ENCODE measurements around the gene ADCY3. TPM values are rescaled to one million over a fixed set of nuclear protein-coding genes. Genes with fewer than 3 reads are reported as not detected.

The ADCY3 gene
- total RNA-seq, 1 experiment from 2014 or later, result 39.5 TPM

GRCh38 chr2:24820598-24821432 lies 99.2 kb downstream of the ADCY3 start:
- peaks cover 0 to 3% of the 10 kb centered on the region in 2 experiments; a peak in 1 of 5 replicates for H3K9me3 Mint-ChIP-seq
- Histone ChIP-seq H3K4ac (ENCODE audit: low read depth, low read length) (no peak overlapping the region; the same call in 1 of the 2 replicates), H4K5ac (ENCODE audit: insufficient read length, low read depth, low read length) (no peak overlapping the region), H3K79me1 (ENCODE audit: insufficient read depth, low read depth, low read length, poor library complexity, severe bottlenecking) (no peaks in the 10 kb centered on the region), H3K4me2 (ENCODE audit: insufficient read depth, insufficient read length, low read length) (no peak overlapping the region), H3K56ac (ENCODE audit: insufficient read length, low read depth, low read length) (no peak overlapping the region), H4K20me1 (ENCODE audit: control insufficient read depth, insufficient read depth, insufficient read length) (no peaks in the 10 kb centered on the region), H3K4me1 (ENCODE audit: insufficient read depth, low read length) (peaks cover 16% of the 10 kb centered on the region), H4K8ac (replicated peaks; ENCODE audit: insufficient read length, low read depth, low read length) (no peak overlapping the region), H3K23me2 (ENCODE audit: insufficient read length, low read depth, low read length, poor library complexity, severe bottlenecking) (no peaks in the 10 kb centered on the region), H4K91ac (ENCODE audit: insufficient read length, low read depth, low read length) (no peak overlapping the region), H3K27ac (ENCODE audit: insufficient read length, low read depth, low read length) (no peak overlapping the region), H3K18ac (ENCODE audit: insufficient read length, low read depth, low read length) (peak overlapping the region; percentile 4), H2AK5ac (ENCODE audit: insufficient read length, low read length) (no peak overlapping the region), H3K23ac (ENCODE audit: insufficient read length, low read depth, low read length) (no peak overlapping the region), H3K14ac (ENCODE audit: insufficient read depth, low read length) (0 out of 2 replicates have a peak overlapping the region, but pooled peaks have one; percentile 18), H3K27me3 (ENCODE audit: insufficient read depth, low read length) (no peaks in the 10 kb centered on the region), H3K9ac (ENCODE audit: extremely low read depth, insufficient read length, low read length) (no peak overlapping the region), H3K9me3 (ENCODE audit: control insufficient read depth, low read depth, low read length) (no peaks in the 10 kb centered on the region), H2BK12ac (ENCODE audit: insufficient read length, low read depth, low read length) (no peak overlapping the region), H2BK120ac (ENCODE audit: low read depth, low read length, poor library complexity, severe bottlenecking) (no peak overlapping the region), H3T11ph (ENCODE audit: low read length) (no peak overlapping the region), H2AFZ (ENCODE audit: low read length) (no peak overlapping the region), H2BK15ac (ENCODE audit: low read depth, low read length) (no peak overlapping the region), H2BK20ac (ENCODE audit: low read depth, low read length, poor library complexity, severe bottlenecking) (no peak overlapping the region), H3K79me2 (ENCODE audit: insufficient read depth, low read length) (no peaks in the 10 kb centered on the region), H2BK5ac (ENCODE audit: insufficient read length, low read length) (no peak overlapping the region)
- peak overlapping the region; percentile 87 to 95 (median 94) for H3K27ac Mint-ChIP-seq
- WGBS (ENCODE audit: extremely low coverage, insufficient read length, low lambda C conversion rate), result no CpG with 5 or more reads among the region's 17 CpGs
- peaks cover 79 to 92% (median 91%) of the 10 kb centered on the region in 3 experiments for H3K36me3 Mint-ChIP-seq (ENCODE audit: insufficient read depth in 1 of 3, low read depth in 3 of 3)
- H3K27me3 Mint-ChIP-seq (ENCODE audit: low read depth), result no peaks in the 10 kb centered on the region; the same call in 1 of the 2 replicates
- TF ChIP-seq, protein P1, sequence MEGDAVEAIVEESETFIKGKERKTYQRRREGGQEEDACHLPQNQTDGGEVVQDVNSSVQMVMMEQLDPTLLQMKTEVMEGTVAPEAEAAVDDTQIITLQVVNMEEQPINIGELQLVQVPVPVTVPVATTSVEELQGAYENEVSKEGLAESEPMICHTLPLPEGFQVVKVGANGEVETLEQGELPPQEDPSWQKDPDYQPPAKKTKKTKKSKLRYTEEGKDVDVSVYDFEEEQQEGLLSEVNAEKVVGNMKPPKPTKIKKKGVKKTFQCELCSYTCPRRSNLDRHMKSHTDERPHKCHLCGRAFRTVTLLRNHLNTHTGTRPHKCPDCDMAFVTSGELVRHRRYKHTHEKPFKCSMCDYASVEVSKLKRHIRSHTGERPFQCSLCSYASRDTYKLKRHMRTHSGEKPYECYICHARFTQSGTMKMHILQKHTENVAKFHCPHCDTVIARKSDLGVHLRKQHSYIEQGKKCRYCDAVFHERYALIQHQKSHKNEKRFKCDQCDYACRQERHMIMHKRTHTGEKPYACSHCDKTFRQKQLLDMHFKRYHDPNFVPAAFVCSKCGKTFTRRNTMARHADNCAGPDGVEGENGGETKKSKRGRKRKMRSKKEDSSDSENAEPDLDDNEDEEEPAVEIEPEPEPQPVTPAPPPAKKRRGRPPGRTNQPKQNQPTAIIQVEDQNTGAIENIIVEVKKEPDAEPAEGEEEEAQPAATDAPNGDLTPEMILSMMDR (conservative IDR thresholded peaks at IDR 0.05), result no peak; the same call in 2 of the 3 replicates
- DNase-seq, result no peak
- peak overlapping the region; percentile 45 to 67; a peak in 4 of 5 replicates for H3K4me3 Mint-ChIP-seq
- peaks cover 38 to 40% of the 10 kb centered on the region in 2 experiments for H3K4me1 Mint-ChIP-seq

All from H9 (cell line).